ENCODE data around the gene NKAIN2. TPM values are rescaled to one million over a fixed set of nuclear protein-coding genes. Genes with fewer than 3 reads are reported as not detected.

NKAIN2 gene
- polyA plus RNA-seq, 1 of the 3 experiments (the other 2 are of a cell fraction) = not detected

- whole genome bisulfite sequencing (ENCODE audit: low lambda C conversion rate) = 9% methylated on average over 1 of the region's 1 CpG
- Histone ChIP-seq H3K4me2 (no peak overlapping the region), H4K20me1 (ENCODE audit: insufficient read depth) (no peaks in the 10 kb centered on the region), H3K27ac (ENCODE audit: low read depth in 2 of 2, low read length in 1 of 2) (no peak overlapping the region), H3F3A (replicated peaks; ENCODE audit: insufficient read depth) (no peaks in the 10 kb centered on the region), H3K36me3 (replicated peaks in 1 of 2; ENCODE audit: control insufficient read depth in 1 of 2, insufficient read depth in 2 of 2, low read length in 1 of 2) (no peaks in the 10 kb centered on the region), H3K4me3 (ENCODE audit: low read depth in 2 of 2, low read length in 1 of 2) (no peak overlapping the region), H2AFZ (ENCODE audit: low read depth) (no peak overlapping the region), H3K79me2 (ENCODE audit: insufficient read depth) (no peaks in the 10 kb centered on the region), H3K9ac (no peak overlapping the region), H3K9me2 (no peaks in the 10 kb centered on the region), H3K9me3 (no peaks in the 10 kb centered on the region), H3K27me3 (ENCODE audit: insufficient read depth) (no peaks in the 10 kb centered on the region), H3K4me1 (ENCODE audit: control insufficient read depth in 1 of 2, insufficient read depth in 2 of 2, low read depth in 1 of 2, low read length in 1 of 2) (no peaks in the 10 kb centered on the region)
- TF ChIP-seq GATA2 (CRISPR knock-in tag; IDR thresholded peaks at IDR 0.05) = no peak
- TF ChIP-seq MAX (IDR thresholded peaks at IDR 0.05; ENCODE audit: low read depth) = no peak
- no peak for TF ChIP-seq IRF3 (IDR thresholded peaks at IDR 0.05; ENCODE audit: low read depth, low read length)
- no peak for TF ChIP-seq PBX3 (IDR thresholded peaks at IDR 0.05)
- TF ChIP-seq SMC3 (IDR thresholded peaks at IDR 0.05; ENCODE audit: low read depth, low read length) = no peak
- no peak for TF ChIP-seq MXI1 (IDR thresholded peaks at IDR 0.05; ENCODE audit: low read depth, low read length)
- no peak for TF ChIP-seq ELF1 (IDR thresholded peaks at IDR 0.05)
- no peak for TF ChIP-seq MEF2A (IDR thresholded peaks at IDR 0.05; ENCODE audit: borderline replicate concordance, low read depth)
- no peak for TF ChIP-seq TAF1 (IDR thresholded peaks at IDR 0.05; ENCODE audit: borderline replicate concordance, low read depth, low read length)
- no peak for TF ChIP-seq FOXM1 (IDR thresholded peaks at IDR 0.05; ENCODE audit: low read depth)
- TF ChIP-seq POLR2AphosphoS5 (IDR thresholded peaks at IDR 0.05; ENCODE audit: low read depth, low read length) = no peak
- no peak for TF ChIP-seq TEAD4 (IDR thresholded peaks at IDR 0.05; ENCODE audit: borderline replicate concordance, insufficient read depth)
- TF ChIP-seq YY1 (IDR thresholded peaks at IDR 0.05; ENCODE audit: low read depth) = no peak
- TF ChIP-seq REST (IDR thresholded peaks at IDR 0.05; ENCODE audit: low read depth, low read length) = no peak
- TF ChIP-seq RFX5 (IDR thresholded peaks at IDR 0.05; ENCODE audit: low read length) = no peak
- TF ChIP-seq RXRA (IDR thresholded peaks at IDR 0.05; ENCODE audit: borderline replicate concordance, low read depth) = no peak
- TF ChIP-seq USF2 (IDR thresholded peaks at IDR 0.05; ENCODE audit: borderline replicate concordance, low read depth, low read length) = no peak
- no peak for TF ChIP-seq CHD2 (IDR thresholded peaks at IDR 0.05; ENCODE audit: low read length, partially characterized antibody)
- no peak for TF ChIP-seq FOSL2 (IDR thresholded peaks at IDR 0.05; ENCODE audit: borderline replicate concordance, low read depth)
- no peak for TF ChIP-seq TCF12 (IDR thresholded peaks at IDR 0.05)
- DNase-seq = no peak
- POLR2A ChIA-PET = no interaction called here
- CTCF ChIA-PET = no interaction called here
These were observed 481.5 kb downstream of the NKAIN2 start for GRCh38 chr6:124285146-124285545.

All from SK-N-SH (cell line).